ENCODE results near the gene CYP24A1. TPM values are rescaled to one million over a fixed set of nuclear protein-coding genes. Genes with fewer than 3 reads are reported as not detected.

Gene CYP24A1
- total and polyA plus RNA-seq, 2 of the 13 experiments (the other 11 are each of a cell fraction or from before 2014, with no cell fraction given), result 9.4 to 32.7 TPM

DNA sequence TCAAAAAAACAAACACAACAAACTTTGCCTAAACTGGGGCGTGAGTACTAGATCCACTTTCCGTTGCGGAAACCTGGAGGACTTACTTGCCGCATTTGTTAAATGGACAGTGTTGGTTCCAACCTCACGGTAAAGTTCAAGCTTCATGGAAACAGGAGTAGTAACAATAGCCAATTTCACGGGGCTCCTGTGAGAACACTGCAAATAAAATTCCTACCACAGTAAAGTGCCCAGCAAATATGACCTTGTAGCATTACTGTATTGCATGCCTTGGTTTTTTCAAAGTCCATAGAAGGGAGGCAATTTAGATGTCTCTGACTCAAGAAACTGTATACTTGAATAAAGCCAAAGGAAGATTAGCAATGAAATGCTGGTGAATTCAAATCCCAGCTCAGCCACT, 3.6 kb upstream of the CYP24A1 start (continued):
- no peak for TF ChIP-seq SRSF4 (IDR thresholded peaks at IDR 0.05; ENCODE audit: low read depth, low read length, poor library complexity, severe bottlenecking)
- TF ChIP-seq, protein P1, sequence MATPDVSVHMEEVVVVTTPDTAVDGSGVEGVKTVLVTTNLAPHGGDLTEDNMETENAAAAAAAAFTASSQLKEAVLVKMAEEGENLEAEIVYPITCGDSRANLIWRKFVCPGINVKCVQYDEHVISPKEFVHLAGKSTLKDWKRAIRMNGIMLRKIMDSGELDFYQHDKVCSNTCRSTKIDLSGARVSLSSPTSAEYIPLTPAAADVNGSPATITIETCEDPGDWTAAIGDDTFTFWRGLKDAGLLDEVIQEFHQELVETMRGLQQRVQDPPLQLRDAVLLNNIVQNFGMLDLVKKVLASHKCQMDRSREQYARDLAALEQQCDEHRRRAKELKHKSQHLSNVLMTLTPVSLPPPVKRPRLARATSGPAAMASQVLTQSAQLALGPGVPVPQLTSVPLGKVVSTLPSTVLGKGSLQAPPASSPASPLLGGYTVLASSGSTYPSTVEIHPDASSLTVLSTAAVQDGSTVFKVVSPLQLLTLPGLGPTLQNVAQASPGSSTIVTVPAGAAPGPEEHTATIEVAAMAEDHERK (CRISPR knock-in tag; IDR thresholded peaks at IDR 0.05; ENCODE audit: low read depth), result no peak
- no peak for TF ChIP-seq ZNF263 (CRISPR knock-in tag; IDR thresholded peaks at IDR 0.05)
- TF ChIP-seq HNRNPH1 (optimal IDR thresholded peaks at IDR 0.05; ENCODE audit: low read depth, low read length), result no peak
- TF ChIP-seq PAX8 (CRISPR knock-in tag; IDR thresholded peaks at IDR 0.05; ENCODE audit: borderline replicate concordance), result no peak
- no peak for TF ChIP-seq ATF4 (CRISPR knock-in tag; IDR thresholded peaks at IDR 0.05)
- TF ChIP-seq ZNF382 (CRISPR knock-in tag; IDR thresholded peaks at IDR 0.05; ENCODE audit: borderline replicate concordance), result no peak
- peak; percentile 20; the same call in 1 of the 2 replicates for TF ChIP-seq ZNF121 (CRISPR knock-in tag; IDR thresholded peaks at IDR 0.05)
- no peak for TF ChIP-seq ZNF296 (CRISPR knock-in tag; conservative IDR thresholded peaks at IDR 0.05)
- no peak for TF ChIP-seq SAP130 (CRISPR knock-in tag; IDR thresholded peaks at IDR 0.05; ENCODE audit: low read depth)
- TF ChIP-seq, protein P2, sequence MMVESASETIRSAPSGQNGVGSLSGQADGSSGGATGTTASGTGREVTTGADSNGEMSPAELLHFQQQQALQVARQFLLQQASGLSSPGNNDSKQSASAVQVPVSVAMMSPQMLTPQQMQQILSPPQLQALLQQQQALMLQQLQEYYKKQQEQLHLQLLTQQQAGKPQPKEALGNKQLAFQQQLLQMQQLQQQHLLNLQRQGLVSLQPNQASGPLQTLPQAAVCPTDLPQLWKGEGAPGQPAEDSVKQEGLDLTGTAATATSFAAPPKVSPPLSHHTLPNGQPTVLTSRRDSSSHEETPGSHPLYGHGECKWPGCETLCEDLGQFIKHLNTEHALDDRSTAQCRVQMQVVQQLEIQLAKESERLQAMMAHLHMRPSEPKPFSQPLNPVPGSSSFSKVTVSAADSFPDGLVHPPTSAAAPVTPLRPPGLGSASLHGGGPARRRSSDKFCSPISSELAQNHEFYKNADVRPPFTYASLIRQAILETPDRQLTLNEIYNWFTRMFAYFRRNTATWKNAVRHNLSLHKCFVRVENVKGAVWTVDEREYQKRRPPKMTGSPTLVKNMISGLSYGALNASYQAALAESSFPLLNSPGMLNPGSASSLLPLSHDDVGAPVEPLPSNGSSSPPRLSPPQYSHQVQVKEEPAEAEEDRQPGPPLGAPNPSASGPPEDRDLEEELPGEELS (CRISPR knock-in tag; IDR thresholded peaks at IDR 0.05), result no peak
- no peak for TF ChIP-seq SOX6 (IDR thresholded peaks at IDR 0.05)
- TF ChIP-seq SOX6 (CRISPR knock-in tag; IDR thresholded peaks at IDR 0.05), result no peak
- 0 out of 2 replicates have a peak, but pooled peaks have one; percentile 6 for TF ChIP-seq HNF4A (CRISPR knock-in tag; IDR thresholded peaks at IDR 0.05)
- no peak for TF ChIP-seq SOX13 (IDR thresholded peaks at IDR 0.05)
- TF ChIP-seq SOX13 (CRISPR knock-in tag; conservative IDR thresholded peaks at IDR 0.05 in 1 of 2, IDR thresholded peaks at IDR 0.05 in 1 of 2), result peak in 1 of 2 experiments; percentile 60; a peak in 2 of 4 replicates
- TF ChIP-seq, protein P3, sequence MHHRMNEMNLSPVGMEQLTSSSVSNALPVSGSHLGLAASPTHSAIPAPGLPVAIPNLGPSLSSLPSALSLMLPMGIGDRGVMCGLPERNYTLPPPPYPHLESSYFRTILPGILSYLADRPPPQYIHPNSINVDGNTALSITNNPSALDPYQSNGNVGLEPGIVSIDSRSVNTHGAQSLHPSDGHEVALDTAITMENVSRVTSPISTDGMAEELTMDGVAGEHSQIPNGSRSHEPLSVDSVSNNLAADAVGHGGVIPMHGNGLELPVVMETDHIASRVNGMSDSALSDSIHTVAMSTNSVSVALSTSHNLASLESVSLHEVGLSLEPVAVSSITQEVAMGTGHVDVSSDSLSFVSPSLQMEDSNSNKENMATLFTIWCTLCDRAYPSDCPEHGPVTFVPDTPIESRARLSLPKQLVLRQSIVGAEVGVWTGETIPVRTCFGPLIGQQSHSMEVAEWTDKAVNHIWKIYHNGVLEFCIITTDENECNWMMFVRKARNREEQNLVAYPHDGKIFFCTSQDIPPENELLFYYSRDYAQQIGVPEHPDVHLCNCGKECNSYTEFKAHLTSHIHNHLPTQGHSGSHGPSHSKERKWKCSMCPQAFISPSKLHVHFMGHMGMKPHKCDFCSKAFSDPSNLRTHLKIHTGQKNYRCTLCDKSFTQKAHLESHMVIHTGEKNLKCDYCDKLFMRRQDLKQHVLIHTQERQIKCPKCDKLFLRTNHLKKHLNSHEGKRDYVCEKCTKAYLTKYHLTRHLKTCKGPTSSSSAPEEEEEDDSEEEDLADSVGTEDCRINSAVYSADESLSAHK (CRISPR knock-in tag; IDR thresholded peaks at IDR 0.05; ENCODE audit: borderline replicate concordance), result no peak
- TF ChIP-seq CC2D1A (CRISPR knock-in tag; IDR thresholded peaks at IDR 0.05), result no peak
